Kidney (tissue), 14 donors: ENCODE measurements around the gene ETAA1. TPM values are rescaled to one million over a fixed set of nuclear protein-coding genes. Genes with fewer than 3 reads are reported as not detected.

Experiments
- DNase-seq, 5 donors: peaks; one replicate each; pipeline ENCODE4 v3.0.0-alpha.2; 2013 to 2020
- FAIRE-seq: peaks from 2 replicates; lab custom pipeline; 2012; peaks lifted over from hg19 to GRCh38; lab: Jason Lieb, UNC
- H3K27ac ChIP-seq, 2 donors: one replicate each; pipeline ENCODE4 v1.7.0; 2013; ENCODE audit warnings: low read depth in 2 of 2, low read length in 2 of 2, inconsistent platforms in 1 of 2
- H3K27me3 ChIP-seq: one replicate; pipeline ENCODE4 v1.7.1; 2013; ENCODE audit warnings: low read length, inconsistent platforms; ENCODE audit not compliant: control insufficient read depth, insufficient read depth
- H3K36me3 ChIP-seq, 3 donors: one replicate each; pipeline versions ENCODE4 v1.7.0 to v1.7.1; 2013; ENCODE audit warnings: low read length in 3 of 3, control low read depth in 1 of 3, inconsistent platforms in 1 of 3; ENCODE audit not compliant: insufficient read depth in 3 of 3, control insufficient read depth in 2 of 3
- H3K4me1 ChIP-seq, 3 donors: one replicate each; pipeline versions ENCODE4 v1.7.0 to v1.7.1; 2013; ENCODE audit warnings: low read length in 3 of 3, inconsistent platforms in 1 of 3, low read depth in 1 of 3; ENCODE audit not compliant: control insufficient read depth in 2 of 3, insufficient read depth in 2 of 3
- H3K4me3 ChIP-seq, 3 donors: one replicate each; pipeline versions ENCODE4 v1.7.0 to v1.8.1; 2013; ENCODE audit warnings: low read length in 3 of 3, control low read depth in 1 of 3, inconsistent platforms in 1 of 3
- H3K9ac ChIP-seq, 3 donors: one replicate each; pipeline versions ENCODE4 v1.7.0 to v1.7.1; 2013; ENCODE audit warnings: low read length in 3 of 3, control low read depth in 1 of 3, inconsistent platforms in 1 of 3
- H3K9me3 ChIP-seq, 3 donors: one replicate each; pipeline versions ENCODE4 v1.7.0 to v1.7.1; 2013; ENCODE audit warnings: low read length in 3 of 3, control low read depth in 1 of 3, inconsistent platforms in 1 of 3; ENCODE audit not compliant: control insufficient read depth in 2 of 3, insufficient read depth in 1 of 3
- CTCF ChIP-seq: IDR thresholded peaks from 3 replicates; pipeline ENCODE4 v1.5.1; 2012; ENCODE audit warnings: mild to moderate bottlenecking, moderate library complexity, borderline replicate concordance; ENCODE audit not compliant: insufficient read depth; ENCODE audit errors: extremely low read depth
- intact Hi-C: fragments of 100-400 bp; cut with DNase I; formaldehyde crosslinking; loops from one replicate; pipeline ENCODE4 v1.11.1; 2022
- polyA plus RNA-seq: library from polyadenylated mRNA; stranded (reverse); fragments of 350-450 nt; fragmentation: Illumina TruSeq; extraction: RNeasy Lipid Tissue Mini Kit (QIAGEN cat#74804); gene quantifications from one replicate; pipeline ENCODE4 v1.2.3, GENCODE V29; 2014; ENCODE audit warnings: low read depth, low replicate concordance; ENCODE audit not compliant: insufficient read depth
- total RNA-seq: library from RNA; stranded (reverse); fragmentation: NEBNext Ultra II Directional; extraction: Animal tissue kit (Norgen Biotek cat#: 25700); gene quantifications from one replicate; pipeline ENCODE4 v1.2.1, GENCODE V29; 2021
- donor health status: control.
- donor health status: control.
- donor health status: control.
- donor health status: control.
- donor health status: control.
- donor health status: DM: yes; HTN: yes; CAD: no.
- donor health status: Normal renal cell carcinoma (clear cell type).

Gene ETAA1
- total and polyA plus RNA-seq, 2 donors from 2014 or later = 7.6 to 14.7 TPM

- intact Hi-C loops = no loop called here
- DNase-seq (no peak), FAIRE-seq (no peak)
- H3K4me3 ChIP-seq = no peak overlapping the region
- no peaks in the 10 kb centered on the region for H3K9me3 ChIP-seq
- no peak for TF ChIP-seq CTCF
- no peak overlapping the region for H3K27ac ChIP-seq
- peaks cover 0 to 2% (median 0%) of the 10 kb centered on the region in 3 donors for H3K4me1 ChIP-seq
- H3K9ac ChIP-seq = no peak overlapping the region
- no peaks in the 10 kb centered on the region for H3K27me3 ChIP-seq
- no peaks in the 10 kb centered on the region for H3K36me3 ChIP-seq
Measured at GRCh38 chr2:67388680-67389079, 8.5 kb upstream of the ETAA1 start.

GRCh38 chr2:67389286-67389685 lies 7.8 kb upstream of the ETAA1 start:
- intact Hi-C loops = no loop called here
- peaks cover 0 to 2% (median 0%) of the 10 kb centered on the region in 3 donors for H3K4me1 ChIP-seq
- H3K9me3 ChIP-seq = no peaks in the 10 kb centered on the region
- no peak for TF ChIP-seq CTCF
- H3K4me3 ChIP-seq = no peak overlapping the region
- FAIRE-seq (no peak), DNase-seq (peak in 2 of 5 donors; percentile 17 to 20)
- no peaks in the 10 kb centered on the region for H3K36me3 ChIP-seq
- no peak overlapping the region for H3K9ac ChIP-seq
- no peak overlapping the region for H3K27ac ChIP-seq
- no peaks in the 10 kb centered on the region for H3K27me3 ChIP-seq

GRCh38 chr2:67389788-67390187 lies 7.3 kb upstream of the ETAA1 start:
- H3K9me3 ChIP-seq = no peaks in the 10 kb centered on the region
- intact Hi-C loops = no loop called here
- no peak overlapping the region for H3K9ac ChIP-seq
- H3K36me3 ChIP-seq = no peaks in the 10 kb centered on the region
- DNase-seq = no peak
- no peaks in the 10 kb centered on the region for H3K27me3 ChIP-seq
- no peak for FAIRE-seq
- no peak overlapping the region for H3K4me3 ChIP-seq
- TF ChIP-seq CTCF = no peak
- peak overlapping the region in 1 of 2 donors; percentile 2 for H3K27ac ChIP-seq
- H3K4me1 ChIP-seq = peaks cover 0 to 2% (median 0%) of the 10 kb centered on the region in 3 donors

GRCh38 chr2:67393237-67393636 lies 3.9 kb upstream of the ETAA1 start:
- no peak for FAIRE-seq
- H3K36me3 ChIP-seq = no peaks in the 10 kb centered on the region
- H3K27ac ChIP-seq = no peak overlapping the region
- no peak overlapping the region for H3K9ac ChIP-seq
- H3K4me3 ChIP-seq = no peak overlapping the region
- H3K9me3 ChIP-seq = no peaks in the 10 kb centered on the region
- no peak for DNase-seq
- intact Hi-C loops = no loop called here
- peaks cover 0 to 2% (median 0%) of the 10 kb centered on the region in 3 donors for H3K4me1 ChIP-seq
- no peaks in the 10 kb centered on the region for H3K27me3 ChIP-seq
- TF ChIP-seq CTCF = no peak
